Keratinocyte (primary cell): ENCODE measurements around the gene DDX47. TPM values are rescaled to one million over a fixed set of nuclear protein-coding genes. Genes with fewer than 3 reads are reported as not detected.
A peak's percentile ranks its signal among the peaks of the same experiment; 100 is the strongest.

Experiments
- DNase-seq: peaks from one replicate; pipeline ENCODE4 v3.0.0-alpha.2; 2011; ENCODE audit warnings: low read depth, missing footprints, low spot score
- FAIRE-seq: peaks from 2 replicates; lab custom pipeline; 2011; peaks lifted over from hg19 to GRCh38; lab: Jason Lieb, UNC
- H2AFZ ChIP-seq: 2 replicates; pipeline ENCODE4 v1.6.0; 2012; ENCODE audit warnings: low read length, control low read depth, inconsistent platforms; ENCODE audit not compliant: control insufficient read depth
- H3K27ac ChIP-seq: 2 replicates; pipeline ENCODE4 v1.5.1; 2011; ENCODE audit warnings: low read length; ENCODE audit not compliant: control insufficient read depth, insufficient read depth
- H3K27me3 ChIP-seq: 3 replicates; pipeline ENCODE4 v1.6.0; 2011; ENCODE audit warnings: low read length; ENCODE audit not compliant: control insufficient read depth, insufficient read depth; ENCODE audit errors: extremely low read depth
- H3K36me3 ChIP-seq, 2 experiments: 2 replicates in 1 of 2; 3 replicates in 1 of 2; pipeline ENCODE4 v1.5.1; 2011; ENCODE audit warnings: low read length in 2 of 2, mild to moderate bottlenecking in 1 of 2; ENCODE audit not compliant: control insufficient read depth in 2 of 2, insufficient read depth in 2 of 2; ENCODE audit errors: extremely low read depth in 1 of 2
- H3K4me1 ChIP-seq: 3 replicates; pipeline ENCODE4 v1.5.1; 2011; ENCODE audit warnings: low read length; ENCODE audit not compliant: control insufficient read depth, insufficient read depth; ENCODE audit errors: extremely low read depth
- H3K4me2 ChIP-seq: 3 replicates; pipeline ENCODE4 v1.6.0; 2011; ENCODE audit warnings: low read depth, low read length; ENCODE audit not compliant: control insufficient read depth, insufficient read depth; ENCODE audit errors: extremely low read depth
- H3K4me3 ChIP-seq, 3 experiments: fragments of 200-600 bp in 1 of 3; sonication (generic) in 1 of 3; 2 replicates in 2 of 3; 3 replicates in 1 of 3; pipeline ENCODE4 v1.5.1; 2011 to 2016; ENCODE audit warnings: low read length in 3 of 3, mild to moderate bottlenecking in 3 of 3, control low read depth in 2 of 3, inconsistent platforms in 1 of 3, low read depth in 1 of 3, mixed read lengths in 1 of 3, mixed run types in 1 of 3, moderate library complexity in 1 of 3; ENCODE audit not compliant: control insufficient read depth in 2 of 3, insufficient read depth in 2 of 3; ENCODE audit errors: extremely low read depth in 1 of 3
- H3K79me2 ChIP-seq: 2 replicates; pipeline ENCODE4 v1.6.0; 2012; ENCODE audit warnings: low read length; ENCODE audit not compliant: control insufficient read depth, insufficient read depth
- H3K9ac ChIP-seq: 3 replicates; pipeline ENCODE4 v1.6.0; 2011; ENCODE audit warnings: low read length; ENCODE audit not compliant: control insufficient read depth, insufficient read depth; ENCODE audit errors: extremely low read depth
- H3K9me1 ChIP-seq: 3 replicates; pipeline ENCODE4 v1.6.0; 2011; ENCODE audit warnings: low read length; ENCODE audit not compliant: control insufficient read depth, insufficient read depth; ENCODE audit errors: extremely low read depth
- H3K9me3 ChIP-seq: 2 replicates; pipeline ENCODE4 v1.5.1; 2012; ENCODE audit warnings: low read depth, low read length; ENCODE audit not compliant: control insufficient read depth
- H4K20me1 ChIP-seq: 3 replicates; pipeline ENCODE4 v1.6.0; 2011; ENCODE audit warnings: low read length; ENCODE audit not compliant: control insufficient read depth, insufficient read depth; ENCODE audit errors: extremely low read depth
- CTCF ChIP-seq, 3 experiments: IDR thresholded peaks in 1 of 3; conservative IDR thresholded peaks in 1 of 3; optimal IDR thresholded peaks in 1 of 3; 2 replicates in 2 of 3; 3 replicates in 1 of 3; pipeline versions ENCODE3 to v1.5.1; 2011; ENCODE audit warnings: low read length in 3 of 3, mild to moderate bottlenecking in 3 of 3, moderate library complexity in 2 of 3, control low read depth in 1 of 3, inconsistent platforms in 1 of 3; ENCODE audit not compliant: insufficient read depth in 2 of 3; ENCODE audit errors: extremely low read depth in 1 of 3
- EZH2 ChIP-seq: IDR thresholded peaks from one replicate; pipeline ENCODE4 v1.6.1; 2012; ENCODE audit warnings: inconsistent platforms, mild to moderate bottlenecking, low read length, moderate library complexity
- dilution Hi-C: fragments of 300-500 bp; cut with MboI; formaldehyde crosslinking; loops from one replicate; pipeline ENCODE4 v1.7.0; 2020; ENCODE audit warnings: low sequenced_read_pairs; ENCODE audit not compliant: extremely low pct_ligation_motif_present
- polyA plus RNA-seq, 5 experiments: library from polyadenylated mRNA; depleted of rRNA in 3 of 5; stranded (reverse) in 3 of 5; stranded (forward) in 1 of 5; unstranded in 1 of 5; fragments of >200 nt; gene quantifications; 1 replicate in 1 of 5; 2 replicates in 3 of 5; 3 replicates in 1 of 5; pipeline versions ENCODE4 v1.2.1 to v1.2.3, GENCODE V29; 2011 to 2012; ENCODE audit warnings: missing spikeins in 2 of 5, low read depth in 1 of 5, low replicate concordance in 1 of 5

DDX47 gene
- polyA plus RNA-seq, 1 donor (not counting 4 experiments of a cell fraction or from before 2014, with no cell fraction given), result 90.2 TPM

GRCh38 chr12:12784116-12784515, 29.0 kb upstream of the DDX47 start:
- Histone ChIP-seq H3K27me3 (no peaks in the 10 kb centered on the region), H4K20me1 (no peaks in the 10 kb centered on the region), H3K9ac (no peak overlapping the region), H3K4me3 (no peak overlapping the region), H3K4me1 (peaks cover 33% of the 10 kb centered on the region), H3K4me2 (no peak overlapping the region), H3K36me3 (no peaks in the 10 kb centered on the region), H2AFZ (no peak overlapping the region), H3K79me2 (no peaks in the 10 kb centered on the region), H3K9me3 (no peaks in the 10 kb centered on the region), H3K9me1 (no peaks in the 10 kb centered on the region), H3K27ac (no peak overlapping the region)
- dilution Hi-C loops, result no loop called here
- FAIRE-seq (no peak), DNase-seq (no peak)
- TF ChIP-seq EZH2 (no peak), CTCF (optimal IDR thresholded peaks at IDR 0.05 in 1 of 3, IDR thresholded peaks at IDR 0.05 in 1 of 3, conservative IDR thresholded peaks at IDR 0.05 in 1 of 3; ENCODE audit: extremely low read depth in 1 of 3, insufficient read depth in 2 of 3, low read length in 3 of 3) (no peak)

GRCh38 chr12:12784911-12785814, 28.0 kb upstream of the DDX47 start, which contains the start of gene APOLD1:
TSS of gene APOLD1 (plus strand) at chr12:12785659. CDS start at chr12:12785692, 33 bp downstream.
- Histone ChIP-seq H3K4me2 (peak within 1 kb of the TSS; percentile 88), H3K9me1 (no peaks in the 10 kb centered on the region), H3K9me3 (no peaks in the 10 kb centered on the region), H4K20me1 (no peaks in the 10 kb centered on the region), H3K79me2 (no peaks in the 10 kb centered on the region), H3K27me3 (no peaks in the 10 kb centered on the region), H3K27ac (no peak within 1 kb of the TSS), H3K4me3 (peak within 1 kb of the TSS in 2 of 3 experiments; percentile 44 to 50), H3K9ac (peak within 1 kb of the TSS; percentile 71), H3K36me3 (no peaks in the 10 kb centered on the region), H2AFZ (peak within 1 kb of the TSS; percentile 81), H3K4me1 (peaks cover 27% of the 10 kb centered on the region)
- DNase-seq (no peak), FAIRE-seq (no peak)
- dilution Hi-C loops, result no loop called here
- TF ChIP-seq EZH2 (no peak), CTCF (optimal IDR thresholded peaks at IDR 0.05 in 1 of 3, IDR thresholded peaks at IDR 0.05 in 1 of 3, conservative IDR thresholded peaks at IDR 0.05 in 1 of 3; ENCODE audit: extremely low read depth in 1 of 3, insufficient read depth in 2 of 3, low read length in 3 of 3) (no peak)
